Keratinocyte (primary cell): Measurements from ENCODE around the gene PPP2R5A. TPM values are rescaled to one million over a fixed set of nuclear protein-coding genes. Genes with fewer than 3 reads are reported as not detected.

Experiments
- DNase-seq: peaks from one replicate; pipeline ENCODE4 v3.0.0-alpha.2; 2011; ENCODE audit warnings: low read depth, missing footprints, low spot score
- FAIRE-seq: peaks from 2 replicates; lab custom pipeline; 2011; peaks lifted over from hg19 to GRCh38; lab: Jason Lieb, UNC
- H2AFZ ChIP-seq: 2 replicates; pipeline ENCODE4 v1.6.0; 2012; ENCODE audit warnings: low read length, control low read depth, inconsistent platforms; ENCODE audit not compliant: control insufficient read depth
- H3K27ac ChIP-seq: 2 replicates; pipeline ENCODE4 v1.5.1; 2011; ENCODE audit warnings: low read length; ENCODE audit not compliant: control insufficient read depth, insufficient read depth
- H3K27me3 ChIP-seq: 3 replicates; pipeline ENCODE4 v1.6.0; 2011; ENCODE audit warnings: low read length; ENCODE audit not compliant: control insufficient read depth, insufficient read depth; ENCODE audit errors: extremely low read depth
- H3K36me3 ChIP-seq, 2 experiments: 2 replicates in 1 of 2; 3 replicates in 1 of 2; pipeline ENCODE4 v1.5.1; 2011; ENCODE audit warnings: low read length in 2 of 2, mild to moderate bottlenecking in 1 of 2; ENCODE audit not compliant: control insufficient read depth in 2 of 2, insufficient read depth in 2 of 2; ENCODE audit errors: extremely low read depth in 1 of 2
- H3K4me1 ChIP-seq: 3 replicates; pipeline ENCODE4 v1.5.1; 2011; ENCODE audit warnings: low read length; ENCODE audit not compliant: control insufficient read depth, insufficient read depth; ENCODE audit errors: extremely low read depth
- H3K4me2 ChIP-seq: 3 replicates; pipeline ENCODE4 v1.6.0; 2011; ENCODE audit warnings: low read depth, low read length; ENCODE audit not compliant: control insufficient read depth, insufficient read depth; ENCODE audit errors: extremely low read depth
- H3K4me3 ChIP-seq, 3 experiments: fragments of 200-600 bp in 1 of 3; sonication (generic) in 1 of 3; 2 replicates in 2 of 3; 3 replicates in 1 of 3; pipeline ENCODE4 v1.5.1; 2011 to 2016; ENCODE audit warnings: low read length in 3 of 3, mild to moderate bottlenecking in 3 of 3, control low read depth in 2 of 3, inconsistent platforms in 1 of 3, low read depth in 1 of 3, mixed read lengths in 1 of 3, mixed run types in 1 of 3, moderate library complexity in 1 of 3; ENCODE audit not compliant: control insufficient read depth in 2 of 3, insufficient read depth in 2 of 3; ENCODE audit errors: extremely low read depth in 1 of 3
- H3K79me2 ChIP-seq: 2 replicates; pipeline ENCODE4 v1.6.0; 2012; ENCODE audit warnings: low read length; ENCODE audit not compliant: control insufficient read depth, insufficient read depth
- H3K9ac ChIP-seq: 3 replicates; pipeline ENCODE4 v1.6.0; 2011; ENCODE audit warnings: low read length; ENCODE audit not compliant: control insufficient read depth, insufficient read depth; ENCODE audit errors: extremely low read depth
- H3K9me1 ChIP-seq: 3 replicates; pipeline ENCODE4 v1.6.0; 2011; ENCODE audit warnings: low read length; ENCODE audit not compliant: control insufficient read depth, insufficient read depth; ENCODE audit errors: extremely low read depth
- H3K9me3 ChIP-seq: 2 replicates; pipeline ENCODE4 v1.5.1; 2012; ENCODE audit warnings: low read depth, low read length; ENCODE audit not compliant: control insufficient read depth
- H4K20me1 ChIP-seq: 3 replicates; pipeline ENCODE4 v1.6.0; 2011; ENCODE audit warnings: low read length; ENCODE audit not compliant: control insufficient read depth, insufficient read depth; ENCODE audit errors: extremely low read depth
- EZH2 ChIP-seq: IDR thresholded peaks from one replicate; pipeline ENCODE4 v1.6.1; 2012; ENCODE audit warnings: inconsistent platforms, mild to moderate bottlenecking, low read length, moderate library complexity
- dilution Hi-C: fragments of 300-500 bp; cut with MboI; formaldehyde crosslinking; loops from one replicate; pipeline ENCODE4 v1.7.0; 2020; ENCODE audit warnings: low sequenced_read_pairs; ENCODE audit not compliant: extremely low pct_ligation_motif_present
- polyA plus RNA-seq, 5 experiments: library from polyadenylated mRNA; depleted of rRNA in 3 of 5; stranded (reverse) in 3 of 5; stranded (forward) in 1 of 5; unstranded in 1 of 5; fragments of >200 nt; gene quantifications; 1 replicate in 1 of 5; 2 replicates in 3 of 5; 3 replicates in 1 of 5; pipeline versions ENCODE4 v1.2.1 to v1.2.3, GENCODE V29; 2011 to 2012; ENCODE audit warnings: missing spikeins in 2 of 5, low read depth in 1 of 5, low replicate concordance in 1 of 5
- TF ChIP-seq, protein P1 (sequence below), 3 experiments: IDR thresholded peaks in 1 of 3; conservative IDR thresholded peaks in 1 of 3; optimal IDR thresholded peaks in 1 of 3; 2 replicates in 2 of 3; 3 replicates in 1 of 3; pipeline versions ENCODE3 to v1.5.1; 2011; ENCODE audit warnings: low read length in 3 of 3, mild to moderate bottlenecking in 3 of 3, moderate library complexity in 2 of 3, control low read depth in 1 of 3, inconsistent platforms in 1 of 3; ENCODE audit not compliant: insufficient read depth in 2 of 3; ENCODE audit errors: extremely low read depth in 1 of 3

Gene PPP2R5A
- polyA plus RNA-seq, 1 donor (not counting 4 experiments of a cell fraction or from before 2014, with no cell fraction given), result 26.2 TPM

DNA sequence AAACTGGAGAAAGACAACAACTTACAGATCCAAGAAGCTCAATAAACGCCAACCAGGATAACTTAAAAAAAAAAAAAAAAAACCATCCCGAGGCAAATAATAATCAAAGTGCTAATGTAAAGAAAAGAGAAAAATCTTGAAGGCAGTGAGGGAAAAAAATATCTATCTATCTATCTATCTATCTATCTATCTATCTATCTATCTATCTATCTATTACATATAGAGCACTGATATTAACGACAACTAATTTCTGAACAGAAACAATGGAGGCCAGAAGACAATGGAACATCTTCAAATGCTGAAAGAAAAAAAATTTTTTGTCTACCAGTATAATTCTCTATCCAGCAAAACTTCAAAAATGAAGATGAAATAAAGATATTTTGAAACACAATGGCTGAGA is 111.4 kb downstream of the PPP2R5A start:
- Histone ChIP-seq H4K20me1 (no peaks in the 10 kb centered on the region), H3K9ac (no peak overlapping the region), H3K9me3 (peaks cover 9% of the 10 kb centered on the region), H3K4me1 (no peaks in the 10 kb centered on the region), H3K4me2 (no peak overlapping the region), H3K27me3 (no peaks in the 10 kb centered on the region), H3K9me1 (no peaks in the 10 kb centered on the region), H3K79me2 (peaks cover 5% of the 10 kb centered on the region), H3K4me3 (no peak overlapping the region), H2AFZ (no peak overlapping the region), H3K36me3 (peaks cover 0 to 1% of the 10 kb centered on the region in 2 experiments), H3K27ac (no peak overlapping the region)
- TF ChIP-seq, protein P1, sequence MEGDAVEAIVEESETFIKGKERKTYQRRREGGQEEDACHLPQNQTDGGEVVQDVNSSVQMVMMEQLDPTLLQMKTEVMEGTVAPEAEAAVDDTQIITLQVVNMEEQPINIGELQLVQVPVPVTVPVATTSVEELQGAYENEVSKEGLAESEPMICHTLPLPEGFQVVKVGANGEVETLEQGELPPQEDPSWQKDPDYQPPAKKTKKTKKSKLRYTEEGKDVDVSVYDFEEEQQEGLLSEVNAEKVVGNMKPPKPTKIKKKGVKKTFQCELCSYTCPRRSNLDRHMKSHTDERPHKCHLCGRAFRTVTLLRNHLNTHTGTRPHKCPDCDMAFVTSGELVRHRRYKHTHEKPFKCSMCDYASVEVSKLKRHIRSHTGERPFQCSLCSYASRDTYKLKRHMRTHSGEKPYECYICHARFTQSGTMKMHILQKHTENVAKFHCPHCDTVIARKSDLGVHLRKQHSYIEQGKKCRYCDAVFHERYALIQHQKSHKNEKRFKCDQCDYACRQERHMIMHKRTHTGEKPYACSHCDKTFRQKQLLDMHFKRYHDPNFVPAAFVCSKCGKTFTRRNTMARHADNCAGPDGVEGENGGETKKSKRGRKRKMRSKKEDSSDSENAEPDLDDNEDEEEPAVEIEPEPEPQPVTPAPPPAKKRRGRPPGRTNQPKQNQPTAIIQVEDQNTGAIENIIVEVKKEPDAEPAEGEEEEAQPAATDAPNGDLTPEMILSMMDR (optimal IDR thresholded peaks at IDR 0.05 in 1 of 3, IDR thresholded peaks at IDR 0.05 in 1 of 3, conservative IDR thresholded peaks at IDR 0.05 in 1 of 3; ENCODE audit: extremely low read depth in 1 of 3, insufficient read depth in 2 of 3, low read length in 3 of 3), result no peak
- no peak for TF ChIP-seq EZH2
- dilution Hi-C loops, result no loop called here
- no peak for FAIRE-seq
- DNase-seq, result no peak

DNA sequence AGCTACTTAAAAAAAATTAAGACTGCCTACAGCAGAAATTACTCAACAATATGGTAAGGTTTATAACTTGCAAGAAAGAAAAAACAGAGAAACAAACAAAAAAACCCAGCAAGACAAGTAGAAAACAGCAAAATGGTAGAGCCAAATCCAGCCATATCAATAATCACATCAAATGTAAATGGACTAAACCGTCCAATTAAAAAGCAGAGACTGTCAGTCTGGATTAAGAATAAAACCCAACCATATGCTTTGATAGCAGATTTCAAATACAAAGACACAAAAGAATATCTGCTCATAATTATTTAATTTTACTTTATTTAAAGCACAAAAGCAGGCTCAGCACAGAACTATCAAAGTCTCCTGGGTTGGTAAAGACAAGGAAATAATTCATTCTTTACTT is 112.0 kb downstream of the PPP2R5A start:
- Histone ChIP-seq H3K4me1 (peaks cover 5% of the 10 kb centered on the region), H3K4me2 (no peak overlapping the region), H3K79me2 (peaks cover 5% of the 10 kb centered on the region), H3K36me3 (peaks cover 0 to 1% of the 10 kb centered on the region in 2 experiments), H3K9ac (no peak overlapping the region), H3K27me3 (no peaks in the 10 kb centered on the region), H3K27ac (no peak overlapping the region), H3K9me3 (peaks cover 9% of the 10 kb centered on the region), H2AFZ (no peak overlapping the region), H3K4me3 (no peak overlapping the region), H4K20me1 (no peaks in the 10 kb centered on the region), H3K9me1 (no peaks in the 10 kb centered on the region)
- no peak for FAIRE-seq
- dilution Hi-C loops, result no loop called here
- TF ChIP-seq, protein P1 (optimal IDR thresholded peaks at IDR 0.05 in 1 of 3, IDR thresholded peaks at IDR 0.05 in 1 of 3, conservative IDR thresholded peaks at IDR 0.05 in 1 of 3; ENCODE audit: extremely low read depth in 1 of 3, insufficient read depth in 2 of 3, low read length in 3 of 3), result no peak
- TF ChIP-seq EZH2, result no peak
- no peak for DNase-seq
